T-helper 1 cell treated with Interleukin-12 subunit alpha and Interleukin-12 subunit beta and Interleukin-4 antibody, amounts not matched to agents 30 ng/mL and 1 ng/mL, for 36 hours (primary cell): Measurements from ENCODE around the gene FASN. TPM values are rescaled to one million over a fixed set of nuclear protein-coding genes. Genes with fewer than 3 reads are reported as not detected.

Source experiments
- intact Hi-C: fragments of 100-400 bp; cut with micrococcal nuclease; formaldehyde crosslinking; loops from one replicate; pipeline ENCODE4 v1.15.1; 2024
- total RNA-seq: library from RNA; stranded (reverse); gene quantifications from 2 replicates; pipeline ENCODE4 v1.2.3, GENCODE V29; 2022

The FASN gene
- total RNA-seq, 1 donor from 2014 or later, result 185 TPM

GRCh38 chr17:82118168-82118814 lies 20.3 kb upstream of the FASN start:
- intact Hi-C loops, result no loop called here

- intact Hi-C loops, result no loop called here
Measured at GRCh38 chr17:82117139-82118090, 19.4 kb upstream of the FASN start.

- intact Hi-C loops, result no loop called here
Measured at GRCh38 chr17:82116246-82116645, 18.2 kb upstream of the FASN start.

GRCh38 chr17:82114872-82115271 lies 16.8 kb upstream of the FASN start:
- intact Hi-C loops, result no loop called here

GRCh38 chr17:82114447-82114846 lies 16.4 kb upstream of the FASN start:
- intact Hi-C loops, result no loop called here

GRCh38 chr17:82113941-82114340 lies 15.9 kb upstream of the FASN start:
- intact Hi-C loops, result no loop called here

- intact Hi-C loops, result no loop called here
Measured at GRCh38 chr17:82113422-82113821, 15.4 kb upstream of the FASN start.

- intact Hi-C loops, result no loop called here
Measured at GRCh38 chr17:82112914-82113311, 14.9 kb upstream of the FASN start.

- intact Hi-C loops, result no loop called here
Measured at GRCh38 chr17:82112181-82112913, 14.3 kb upstream of the FASN start.

GRCh38 chr17:82110298-82110697 lies 12.3 kb upstream of the FASN start:
- intact Hi-C loops, result loop anchor here (1.0 kb wide), 1 partner anchor 12 kb away; the partner anchor contains the start of gene FASN

- intact Hi-C loops, result no loop called here
Measured at GRCh38 chr17:82108961-82109475, 11.0 kb upstream of the FASN start.

- intact Hi-C loops, result no loop called here
Measured at GRCh38 chr17:82108496-82108945, 10.5 kb upstream of the FASN start.

GRCh38 chr17:82108038-82108437 lies 10.0 kb upstream of the FASN start:
- intact Hi-C loops, result no loop called here

GRCh38 chr17:82107341-82107860 lies 9.4 kb upstream of the FASN start:
- intact Hi-C loops, result no loop called here

GRCh38 chr17:82106688-82107305 lies 8.8 kb upstream of the FASN start:
- intact Hi-C loops, result loop anchor here (1.0 kb wide), 3 partner anchors 8 to 48 kb away; partner anchors contain the start of gene FASN

- intact Hi-C loops, result loop anchor here (1.0 kb wide), 3 partner anchors 8 to 48 kb away; partner anchors contain the start of gene FASN
Measured at GRCh38 chr17:82105882-82106687, 8.0 kb upstream of the FASN start.

GRCh38 chr17:82105417-82105881 lies 7.4 kb upstream of the FASN start:
- intact Hi-C loops, result no loop called here

GRCh38 chr17:82104797-82105416 lies 6.9 kb upstream of the FASN start:
- intact Hi-C loops, result no loop called here
